ENCODE results near the gene SORBS1.
A peak's percentile ranks its signal among the peaks of the same experiment; 100 is the strongest.

- peak; percentile 30 for TF ChIP-seq TAF1 (conservative IDR thresholded peaks at IDR 0.05)
- no peak for TF ChIP-seq FOXA1 (IDR thresholded peaks at IDR 0.05)
- TF ChIP-seq CTCF (IDR thresholded peaks at IDR 0.05; ENCODE audit: low read depth, low read length, missing input control), result no peak
- no peak for TF ChIP-seq MAX (IDR thresholded peaks at IDR 0.05)
- TF ChIP-seq, protein P1, sequence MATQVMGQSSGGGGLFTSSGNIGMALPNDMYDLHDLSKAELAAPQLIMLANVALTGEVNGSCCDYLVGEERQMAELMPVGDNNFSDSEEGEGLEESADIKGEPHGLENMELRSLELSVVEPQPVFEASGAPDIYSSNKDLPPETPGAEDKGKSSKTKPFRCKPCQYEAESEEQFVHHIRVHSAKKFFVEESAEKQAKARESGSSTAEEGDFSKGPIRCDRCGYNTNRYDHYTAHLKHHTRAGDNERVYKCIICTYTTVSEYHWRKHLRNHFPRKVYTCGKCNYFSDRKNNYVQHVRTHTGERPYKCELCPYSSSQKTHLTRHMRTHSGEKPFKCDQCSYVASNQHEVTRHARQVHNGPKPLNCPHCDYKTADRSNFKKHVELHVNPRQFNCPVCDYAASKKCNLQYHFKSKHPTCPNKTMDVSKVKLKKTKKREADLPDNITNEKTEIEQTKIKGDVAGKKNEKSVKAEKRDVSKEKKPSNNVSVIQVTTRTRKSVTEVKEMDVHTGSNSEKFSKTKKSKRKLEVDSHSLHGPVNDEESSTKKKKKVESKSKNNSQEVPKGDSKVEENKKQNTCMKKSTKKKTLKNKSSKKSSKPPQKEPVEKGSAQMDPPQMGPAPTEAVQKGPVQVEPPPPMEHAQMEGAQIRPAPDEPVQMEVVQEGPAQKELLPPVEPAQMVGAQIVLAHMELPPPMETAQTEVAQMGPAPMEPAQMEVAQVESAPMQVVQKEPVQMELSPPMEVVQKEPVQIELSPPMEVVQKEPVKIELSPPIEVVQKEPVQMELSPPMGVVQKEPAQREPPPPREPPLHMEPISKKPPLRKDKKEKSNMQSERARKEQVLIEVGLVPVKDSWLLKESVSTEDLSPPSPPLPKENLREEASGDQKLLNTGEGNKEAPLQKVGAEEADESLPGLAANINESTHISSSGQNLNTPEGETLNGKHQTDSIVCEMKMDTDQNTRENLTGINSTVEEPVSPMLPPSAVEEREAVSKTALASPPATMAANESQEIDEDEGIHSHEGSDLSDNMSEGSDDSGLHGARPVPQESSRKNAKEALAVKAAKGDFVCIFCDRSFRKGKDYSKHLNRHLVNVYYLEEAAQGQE (IDR thresholded peaks at IDR 0.05), result peak; percentile 71
These were observed at the start of gene SORBS1 for GRCh38 chr10:95561177-95561863.

All from liver (tissue), 3 donors.